Activated CD8-positive, alpha-beta T cell treated with anti-CD3 and anti-CD28 coated beads for 36 hours (primary cell): ENCODE results near the gene SFTA2. TPM values are rescaled to one million over a fixed set of nuclear protein-coding genes. Genes with fewer than 3 reads are reported as not detected.

ENCODE experiments used
- ATAC-seq: fragments of 200-7000 bp; cut with Tn5 transposase; one replicate; pipeline ENCODE4 v1.10.0; 2021; ENCODE audit warnings: mild to moderate bottlenecking, moderate library complexity
- CTCF ChIA-PET: fragments of 350-600 bp; sonication (Branson Sonifier 250); formaldehyde crosslinking; loops from one replicate; lab custom pipeline; 2021; ENCODE audit warnings: antibody characterized with exemption; lab: Charles Lee
- POLR2A ChIA-PET: fragments of 350-600 bp; sonication (Branson Sonifier 250); formaldehyde crosslinking; loops from one replicate; lab custom pipeline; 2021; ENCODE audit warnings: antibody characterized with exemption; lab: Charles Lee
- DNase-seq: peaks from one replicate; pipeline ENCODE4 v3.0.0-alpha.2; 2020
- H3K27ac Mint-ChIP-seq: one replicate; pipeline ENCODE4 v1.8.0; 2021; ENCODE audit warnings: mild to moderate bottlenecking, mixed read lengths
- H3K27me3 Mint-ChIP-seq: one replicate; pipeline ENCODE4 v1.8.0; 2021; ENCODE audit warnings: mixed read lengths
- H3K36me3 Mint-ChIP-seq: one replicate; pipeline ENCODE4 v1.8.0; 2021; ENCODE audit warnings: low read depth, mixed read lengths
- H3K4me1 Mint-ChIP-seq: one replicate; pipeline ENCODE4 v1.8.0; 2021; ENCODE audit warnings: low read depth, mixed read lengths
- H3K4me3 Mint-ChIP-seq: one replicate; pipeline ENCODE4 v1.8.0; 2021; ENCODE audit warnings: mild to moderate bottlenecking, moderate library complexity, mixed read lengths
- H3K9me3 Mint-ChIP-seq: one replicate; pipeline ENCODE4 v1.8.0; 2021; ENCODE audit warnings: mixed read lengths
- intact Hi-C: fragments of 100-400 bp; cut with micrococcal nuclease; formaldehyde crosslinking; loops from one replicate; pipeline ENCODE4 v1.10.0; 2022
- total RNA-seq, 2 experiments: library from RNA; stranded (reverse); gene quantifications; one replicate each; pipeline ENCODE4 v1.2.3, GENCODE V29; 2021
- TF ChIP-seq, protein P1 (sequence below): fragments of 200-600 bp; IDR thresholded peaks from one replicate; pipeline ENCODE4 v1.8.0; 2022; ENCODE audit warnings: antibody characterized with exemption, mild to moderate bottlenecking

The SFTA2 gene
- total RNA-seq: not detected

DNA sequence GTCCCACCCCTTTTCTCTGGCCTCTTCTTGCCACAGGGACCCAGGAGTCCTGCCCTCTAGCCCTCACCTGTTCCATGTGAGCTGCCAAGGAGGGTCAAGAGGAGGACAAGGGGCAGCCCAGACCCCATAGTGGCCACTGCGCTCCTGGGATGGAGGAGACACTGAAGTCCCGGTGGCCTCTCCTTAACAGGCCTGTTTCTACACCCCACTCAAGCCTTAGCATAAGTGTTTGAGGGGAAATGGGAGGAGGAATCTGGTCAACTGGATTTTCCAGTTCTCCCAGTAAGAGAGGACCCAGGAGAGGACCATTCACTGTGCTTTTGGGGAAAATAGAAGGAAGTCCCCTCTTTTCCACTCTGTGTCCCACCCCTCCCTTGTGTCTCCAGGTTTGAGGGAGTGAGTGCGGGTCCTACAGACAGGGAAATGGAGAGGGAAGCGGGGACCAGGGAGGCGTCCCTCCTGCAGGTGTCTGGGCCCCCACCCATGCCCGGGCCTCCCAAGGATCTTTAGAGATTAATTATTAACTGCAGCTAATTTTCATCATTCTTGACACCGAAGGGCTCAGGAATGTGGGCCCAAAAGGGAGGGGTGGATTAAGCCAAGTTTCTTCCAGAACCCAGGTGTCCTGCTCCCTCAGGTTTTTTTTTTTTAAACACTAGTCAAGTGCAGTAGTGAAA, at the start of gene SFTA2:
SFTA2 (minus strand) TSS at position 202 of the 677 bp plus-strand sequence; CDS start at position 128, 74 bp downstream.
- Mint-ChIP-seq H3K27me3 (no peaks in the 10 kb centered on the region), H3K4me1 (no peaks in the 10 kb centered on the region), H3K27ac (no peak within 1 kb of the TSS), H3K36me3 (peaks cover 21% of the 10 kb centered on the region), H3K4me3 (no peak within 1 kb of the TSS), H3K9me3 (peaks cover 8% of the 10 kb centered on the region)
- TF ChIP-seq, protein P1, sequence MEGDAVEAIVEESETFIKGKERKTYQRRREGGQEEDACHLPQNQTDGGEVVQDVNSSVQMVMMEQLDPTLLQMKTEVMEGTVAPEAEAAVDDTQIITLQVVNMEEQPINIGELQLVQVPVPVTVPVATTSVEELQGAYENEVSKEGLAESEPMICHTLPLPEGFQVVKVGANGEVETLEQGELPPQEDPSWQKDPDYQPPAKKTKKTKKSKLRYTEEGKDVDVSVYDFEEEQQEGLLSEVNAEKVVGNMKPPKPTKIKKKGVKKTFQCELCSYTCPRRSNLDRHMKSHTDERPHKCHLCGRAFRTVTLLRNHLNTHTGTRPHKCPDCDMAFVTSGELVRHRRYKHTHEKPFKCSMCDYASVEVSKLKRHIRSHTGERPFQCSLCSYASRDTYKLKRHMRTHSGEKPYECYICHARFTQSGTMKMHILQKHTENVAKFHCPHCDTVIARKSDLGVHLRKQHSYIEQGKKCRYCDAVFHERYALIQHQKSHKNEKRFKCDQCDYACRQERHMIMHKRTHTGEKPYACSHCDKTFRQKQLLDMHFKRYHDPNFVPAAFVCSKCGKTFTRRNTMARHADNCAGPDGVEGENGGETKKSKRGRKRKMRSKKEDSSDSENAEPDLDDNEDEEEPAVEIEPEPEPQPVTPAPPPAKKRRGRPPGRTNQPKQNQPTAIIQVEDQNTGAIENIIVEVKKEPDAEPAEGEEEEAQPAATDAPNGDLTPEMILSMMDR: no peak
- ATAC-seq: no peak
- ChIA-PET CTCF (interaction anchor here (1.2 kb wide), 1 partner anchor 155 kb away, joined by 5 read pairs; no protein-coding TSS in a partner anchor), POLR2A (no interaction called here)
- intact Hi-C loops: no loop called here
- DNase-seq: no peak

DNA sequence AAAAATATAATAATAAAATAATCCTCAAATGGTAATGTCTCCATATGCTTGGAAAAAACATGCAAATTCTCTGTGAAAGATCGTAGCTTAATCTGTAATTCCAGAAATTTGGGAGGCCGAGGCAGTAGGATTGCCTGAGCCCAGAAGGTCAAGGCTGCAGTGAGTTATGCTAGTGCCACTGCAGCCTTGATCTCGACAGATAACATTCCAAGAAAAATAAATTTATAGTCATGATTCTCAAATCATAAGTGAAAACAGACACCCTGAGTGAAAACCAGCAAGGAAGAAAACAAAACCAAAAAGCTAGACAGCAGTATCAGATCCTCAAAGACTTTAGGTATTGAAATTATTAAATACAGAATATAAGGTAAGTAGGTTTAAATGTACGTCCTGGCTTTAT, 47.7 kb upstream of the SFTA2 start:
- TF ChIP-seq, protein P1: no peak
- ATAC-seq (no peak), DNase-seq (no peak)
- CTCF ChIA-PET: interaction anchor here (0.9 to 1.3 kb wide), 3 partner anchors 24 to 100 kb away, joined by 3 to 5 read pairs (median 4); no protein-coding TSS in a partner anchor
- Mint-ChIP-seq H3K4me3 (no peak overlapping the region), H3K27me3 (peaks cover 26% of the 10 kb centered on the region), H3K27ac (no peak overlapping the region), H3K9me3 (no peaks in the 10 kb centered on the region), H3K4me1 (no peaks in the 10 kb centered on the region), H3K36me3 (no peaks in the 10 kb centered on the region)
- POLR2A ChIA-PET: interaction anchor here (0.6 kb wide), 1 partner anchor 231 kb away, joined by 3 read pairs; no protein-coding TSS in a partner anchor
- intact Hi-C loops: no loop called here

DNA sequence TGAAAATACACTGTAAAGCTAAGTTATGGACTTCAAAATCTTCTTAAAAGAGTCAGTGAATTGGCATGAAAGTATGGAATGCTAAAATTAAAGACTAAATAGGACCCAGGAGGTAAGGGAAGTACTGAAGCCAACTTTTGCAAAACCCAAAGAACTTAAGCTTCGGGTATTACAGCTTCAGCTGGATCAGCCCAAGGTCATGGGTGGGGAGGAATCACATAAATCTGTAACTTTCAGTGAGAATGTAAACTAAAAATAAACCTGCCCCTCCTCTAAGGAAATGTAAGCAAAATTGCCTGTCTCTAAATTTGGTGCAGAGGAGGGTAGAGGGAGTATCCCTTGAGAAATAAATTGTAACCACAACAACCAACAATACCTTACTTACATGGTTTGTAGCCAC, 47.2 kb upstream of the SFTA2 start:
- DNase-seq: no peak
- no peak overlapping the region for H3K27ac Mint-ChIP-seq
- intact Hi-C loops: no loop called here
- H3K4me3 Mint-ChIP-seq: no peak overlapping the region
- H3K36me3 Mint-ChIP-seq: no peaks in the 10 kb centered on the region
- POLR2A ChIA-PET: interaction anchor here (0.6 kb wide), 1 partner anchor 232 kb away, joined by 3 read pairs; no protein-coding TSS in a partner anchor
- TF ChIP-seq, protein P1: no peak
- peaks cover 26% of the 10 kb centered on the region for H3K27me3 Mint-ChIP-seq
- CTCF ChIA-PET: interaction anchor here (0.9 to 1.3 kb wide), 3 partner anchors 24 to 100 kb away, joined by 3 to 5 read pairs (median 4); no protein-coding TSS in a partner anchor
- H3K4me1 Mint-ChIP-seq: no peaks in the 10 kb centered on the region
- H3K9me3 Mint-ChIP-seq: no peaks in the 10 kb centered on the region
- no peak for ATAC-seq

DNA sequence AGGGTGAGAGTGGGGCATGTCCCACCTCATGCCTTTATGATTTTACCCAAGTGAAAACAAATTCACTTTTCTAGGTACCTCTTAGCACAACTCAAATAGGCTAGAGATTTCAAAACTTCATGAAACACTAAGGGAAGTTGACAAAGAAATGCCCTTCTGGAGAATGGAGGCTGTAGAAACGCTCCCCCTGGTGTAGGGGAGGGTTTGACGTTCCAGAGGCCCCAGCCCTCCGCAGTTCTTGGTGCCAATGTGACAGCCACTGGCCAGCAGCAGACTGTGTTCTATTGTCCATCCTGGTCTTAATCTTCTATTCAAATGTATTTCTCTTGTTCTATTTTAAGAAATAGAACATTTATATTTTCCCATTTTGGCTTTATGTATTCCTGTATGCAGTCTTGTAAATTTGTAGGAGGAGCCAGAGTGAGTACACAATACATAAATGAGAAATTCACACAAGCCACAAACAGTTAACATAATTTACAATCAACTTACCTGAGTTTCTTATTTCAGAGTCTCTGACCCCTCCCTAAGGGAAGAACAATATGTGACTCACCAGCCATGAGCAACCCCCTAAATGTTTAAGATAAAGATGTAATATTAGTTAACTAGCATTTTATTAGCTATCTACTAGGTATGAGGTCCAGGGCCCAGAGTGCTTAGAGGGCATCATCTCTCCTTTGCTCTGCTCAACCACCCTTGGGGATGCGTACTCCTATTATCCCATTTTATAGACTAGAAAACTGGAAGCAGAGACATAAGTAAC, 42.7 kb upstream of the SFTA2 start:
- Mint-ChIP-seq H3K4me3 (no peak overlapping the region), H3K27me3 (peaks cover 9% of the 10 kb centered on the region), H3K36me3 (no peaks in the 10 kb centered on the region), H3K27ac (no peak overlapping the region), H3K9me3 (no peaks in the 10 kb centered on the region), H3K4me1 (no peaks in the 10 kb centered on the region)
- DNase-seq: no peak
- ATAC-seq: no peak
- intact Hi-C loops: no loop called here
- ChIA-PET POLR2A (interaction anchor here (0.7 to 1.6 kb wide), 2 partner anchors 31 to 77 kb away, joined by 3 read pairs; no protein-coding TSS in a partner anchor), CTCF (interaction anchor here (1.0 to 2.2 kb wide), 3 partner anchors 94 to 113 kb away, joined by 3 to 8 read pairs (median 3); no protein-coding TSS in a partner anchor)
- TF ChIP-seq, protein P1: no peak
